DOHH2 (cell line): ENCODE data around the gene SEPTIN10.

ENCODE experiments used
- H3F3A ChIP-seq: fragments of 200-600 bp; sonication (generic), shearing (Covaris generic); 2 replicates; pipeline ENCODE4 v1.6.0; 2016; ENCODE audit warnings: antibody characterized with exemption, mild to moderate bottlenecking; ENCODE audit not compliant: control insufficient read depth, insufficient read depth
- H3K27ac ChIP-seq: fragments of 200-600 bp; sonication (generic); 2 replicates; pipeline ENCODE4 v1.5.1; 2014; ENCODE audit warnings: low read depth, mild to moderate bottlenecking, low read length, moderate library complexity
- H3K27me3 ChIP-seq: fragments of 200-600 bp; sonication (generic); 2 replicates; pipeline ENCODE4 v1.6.1; 2014; ENCODE audit warnings: mild to moderate bottlenecking, low read length, mixed read lengths; ENCODE audit not compliant: control insufficient read depth
- H3K36me3 ChIP-seq: fragments of 200-600 bp; sonication (generic); 2 replicates; pipeline ENCODE4 v1.6.1; 2014; ENCODE audit warnings: mild to moderate bottlenecking, low read length, moderate library complexity, mixed read lengths; ENCODE audit not compliant: control insufficient read depth
- H3K4me1 ChIP-seq: fragments of 200-600 bp; sonication (generic); 2 replicates; pipeline ENCODE4 v1.6.1; 2014; ENCODE audit warnings: mild to moderate bottlenecking, low read length, mixed read lengths; ENCODE audit not compliant: control insufficient read depth
- H3K4me2 ChIP-seq: fragments of 200-600 bp; sonication (generic); 2 replicates; pipeline ENCODE4 v1.6.0; 2014; ENCODE audit warnings: mild to moderate bottlenecking, low read length, moderate library complexity
- H3K4me3 ChIP-seq: fragments of 200-600 bp; sonication (generic); 2 replicates; pipeline ENCODE4 v1.5.1; 2014; ENCODE audit warnings: mild to moderate bottlenecking, low read length, mixed read lengths
- H3K79me2 ChIP-seq: fragments of 200-600 bp; sonication (generic); 2 replicates; pipeline ENCODE4 v1.6.1; 2014; ENCODE audit warnings: mild to moderate bottlenecking, low read length, mixed read lengths; ENCODE audit not compliant: control insufficient read depth
- H3K9me2 ChIP-seq: fragments of 200-600 bp; sonication (generic); replicated peaks from 2 replicates; pipeline ENCODE4 v1.6.1; 2014; ENCODE audit warnings: mild to moderate bottlenecking, low read length, mixed read lengths; ENCODE audit not compliant: control insufficient read depth
- H3K9me3 ChIP-seq: fragments of 200-600 bp; sonication (generic); 2 replicates; pipeline ENCODE4 v1.6.1; 2014; ENCODE audit warnings: antibody characterized with exemption, low read length, mixed read lengths; ENCODE audit not compliant: control insufficient read depth, insufficient read depth
- H4K20me1 ChIP-seq: fragments of 200-600 bp; sonication (generic); 2 replicates; pipeline ENCODE4 v1.6.0; 2014; ENCODE audit warnings: low read depth, mild to moderate bottlenecking, antibody characterized with exemption, low read length, moderate library complexity; ENCODE audit not compliant: control insufficient read depth, insufficient read depth
- CTCF ChIP-seq: fragments of 200-600 bp; sonication (generic); IDR thresholded peaks from one replicate; pipeline ENCODE4 v1.5.1; 2014; ENCODE audit warnings: antibody characterized with exemption, mild to moderate bottlenecking, low read depth, low read length; ENCODE audit not compliant: poor library complexity, severe bottlenecking
- EZH2phosphoT487 ChIP-seq: fragments of 200-600 bp; sonication (generic); IDR thresholded peaks from 2 replicates; pipeline ENCODE4 v1.6.1; 2017; ENCODE audit warnings: borderline replicate concordance, mild to moderate bottlenecking, antibody characterized with exemption, low read length, moderate library complexity, mixed read lengths

Gene SEPTIN10

DNA sequence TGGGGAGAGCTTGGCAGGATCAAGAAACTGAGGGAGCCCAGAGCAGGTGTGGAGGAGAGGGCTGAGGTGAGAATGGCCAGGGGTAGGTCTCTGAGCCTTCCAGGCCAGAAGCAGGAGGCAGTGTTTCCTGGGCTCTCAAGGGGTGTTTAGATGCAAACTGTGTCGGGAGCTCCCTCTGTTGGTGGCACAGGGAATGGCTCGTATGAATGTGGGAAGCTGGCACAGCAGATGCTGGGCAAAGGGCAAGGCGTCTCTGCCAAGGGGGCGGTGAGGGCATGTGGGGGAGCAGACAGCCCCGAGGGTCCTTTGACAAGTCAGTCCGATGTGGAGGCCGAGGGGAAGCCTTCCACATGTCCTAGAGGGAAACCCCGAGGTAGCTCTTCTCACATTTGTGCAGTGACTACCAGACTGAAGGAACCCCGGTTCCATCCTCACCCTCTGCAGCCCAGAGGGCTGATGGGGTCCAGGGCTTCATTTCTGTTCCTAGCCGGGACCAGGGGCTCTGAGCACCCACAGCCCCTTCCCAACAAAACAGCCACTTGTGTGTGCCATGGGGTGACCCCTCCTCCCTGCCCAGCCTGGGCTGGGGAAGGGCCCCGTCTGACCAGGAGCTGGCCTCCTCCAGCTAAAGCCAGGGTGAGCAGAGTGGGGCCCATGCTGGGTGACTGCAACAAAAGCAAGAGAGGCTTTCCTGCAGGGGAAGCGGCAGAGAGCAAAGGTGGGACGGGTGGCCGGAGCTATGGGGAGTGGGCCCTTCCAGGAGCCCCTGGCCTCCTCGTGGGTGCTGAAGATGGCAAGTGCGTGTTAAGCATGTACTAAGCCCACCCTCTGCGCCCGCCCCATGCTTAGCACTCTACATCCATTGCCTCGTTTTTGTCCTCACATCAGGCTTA, 103.4 kb downstream of the SEPTIN10 start:
- H3K4me3 ChIP-seq, result no peak overlapping the region
- H4K20me1 ChIP-seq, result no peaks in the 10 kb centered on the region
- no peaks in the 10 kb centered on the region for H3K4me1 ChIP-seq
- H3K36me3 ChIP-seq, result no peaks in the 10 kb centered on the region
- no peaks in the 10 kb centered on the region for H3K9me3 ChIP-seq
- no peaks in the 10 kb centered on the region for H3F3A ChIP-seq
- H3K27ac ChIP-seq, result no peak overlapping the region
- TF ChIP-seq EZH2phosphoT487 (no peak), CTCF (peak; percentile 84)
- H3K27me3 ChIP-seq, result peaks cover 2% of the 10 kb centered on the region; the same call in 1 of the 2 replicates
- no peak overlapping the region for H3K4me2 ChIP-seq
- no peaks in the 10 kb centered on the region for H3K9me2 ChIP-seq
- H3K79me2 ChIP-seq, result no peaks in the 10 kb centered on the region

- Histone ChIP-seq H4K20me1 (no peaks in the 10 kb centered on the region), H3F3A (no peaks in the 10 kb centered on the region), H3K4me1 (no peaks in the 10 kb centered on the region), H3K36me3 (no peaks in the 10 kb centered on the region), H3K9me3 (no peaks in the 10 kb centered on the region), H3K4me2 (no peak overlapping the region), H3K27me3 (no peaks in the 10 kb centered on the region; the same call in 1 of the 2 replicates), H3K9me2 (no peaks in the 10 kb centered on the region), H3K27ac (no peak overlapping the region), H3K79me2 (no peaks in the 10 kb centered on the region), H3K4me3 (no peak overlapping the region)
- TF ChIP-seq EZH2phosphoT487 (no peak), CTCF (no peak)
Observed at GRCh38 chr2:109508556-109508955, 105.2 kb downstream of the SEPTIN10 start.

- Histone ChIP-seq H3K27me3 (no peaks in the 10 kb centered on the region), H3F3A (no peaks in the 10 kb centered on the region), H4K20me1 (no peaks in the 10 kb centered on the region), H3K9me3 (no peaks in the 10 kb centered on the region), H3K36me3 (no peaks in the 10 kb centered on the region), H3K4me2 (no peak overlapping the region), H3K79me2 (no peaks in the 10 kb centered on the region), H3K9me2 (no peaks in the 10 kb centered on the region), H3K4me3 (no peak overlapping the region), H3K27ac (no peak overlapping the region), H3K4me1 (no peaks in the 10 kb centered on the region)
- TF ChIP-seq CTCF (no peak), EZH2phosphoT487 (no peak)
Observed at GRCh38 chr2:109507828-109508227, 105.9 kb downstream of the SEPTIN10 start.
